WTC11 (cell line): ENCODE measurements around the gene TBC1D19. TPM values are rescaled to one million over a fixed set of nuclear protein-coding genes. Genes with fewer than 3 reads are reported as not detected.

Experiments used
- ATAC-seq: fragments of 200-7000 bp; cut with Tn5 transposase; 2 replicates; pipeline ENCODE4 v1.10.0; 2021; ENCODE audit warnings: mild to moderate bottlenecking, moderate library complexity
- CTCF ChIA-PET: fragments of 300-600 bp; sonication (Branson Sonifier 250); formaldehyde crosslinking; loops from one replicate; lab custom pipeline; 2021; ENCODE audit warnings: antibody characterized with exemption; lab: Charles Lee
- POLR2A ChIA-PET: fragments of 350-600 bp; sonication (Branson Sonifier 250); formaldehyde crosslinking; loops from one replicate; lab custom pipeline; 2021; ENCODE audit warnings: antibody characterized with exemption; lab: Charles Lee
- DNase-seq: peaks from one replicate; pipeline ENCODE4 v3.0.0; 2021; ENCODE audit warnings: low spot score
- H3K27ac Mint-ChIP-seq: 2 replicates; pipeline ENCODE4 v1.8.0; 2021; ENCODE audit warnings: mixed read lengths
- H3K27me3 Mint-ChIP-seq: 2 replicates; pipeline ENCODE4 v1.8.0; 2021; ENCODE audit warnings: low read depth, mild to moderate bottlenecking, moderate library complexity, mixed read lengths
- H3K36me3 Mint-ChIP-seq: 2 replicates; pipeline ENCODE4 v1.8.0; 2021; ENCODE audit warnings: mixed read lengths
- H3K4me1 Mint-ChIP-seq: 2 replicates; pipeline ENCODE4 v1.8.0; 2022; ENCODE audit warnings: mixed read lengths
- H3K4me3 Mint-ChIP-seq: 2 replicates; pipeline ENCODE4 v1.8.0; 2021; ENCODE audit warnings: mild to moderate bottlenecking, moderate library complexity, mixed read lengths
- H3K9me3 Mint-ChIP-seq: 2 replicates; pipeline ENCODE4 v1.8.0; 2021; ENCODE audit warnings: mixed read lengths
- E2F1 ChIP-seq: sonication (generic); formaldehyde crosslinking; IDR thresholded peaks from 2 replicates; pipeline ENCODE4 v1.8.0; 2022; ENCODE audit warnings: mild to moderate bottlenecking, missing genetic modification reagents
- ELF4 ChIP-seq: sonication (generic); formaldehyde crosslinking; IDR thresholded peaks from 2 replicates; pipeline ENCODE4 v1.8.1; 2022; ENCODE audit warnings: low read depth, mild to moderate bottlenecking, moderate library complexity, missing genetic modification reagents
- ESRRA ChIP-seq: sonication (generic); formaldehyde crosslinking; IDR thresholded peaks from 2 replicates; pipeline ENCODE4 v1.8.1; 2022; ENCODE audit warnings: mild to moderate bottlenecking, missing genetic modification reagents, borderline replicate concordance
- ETV6 ChIP-seq: sonication (generic); formaldehyde crosslinking; IDR thresholded peaks from 2 replicates; pipeline ENCODE4 v1.8.1; 2022; ENCODE audit warnings: mild to moderate bottlenecking, missing genetic modification reagents
- FOXP1 ChIP-seq: sonication (generic); formaldehyde crosslinking; IDR thresholded peaks from 2 replicates; pipeline ENCODE4 v1.8.0; 2022; ENCODE audit warnings: missing genetic modification reagents, mild to moderate bottlenecking, moderate library complexity, borderline replicate concordance
- IRF1 ChIP-seq: sonication (generic); formaldehyde crosslinking; IDR thresholded peaks from 2 replicates; pipeline ENCODE4 v1.8.0; 2023; ENCODE audit warnings: missing genetic modification reagents
- MXD4 ChIP-seq: fragments of 250-450 bp; sonication (Bioruptor Pico); IDR thresholded peaks from 2 replicates; pipeline ENCODE4 v1.8.0; 2021; ENCODE audit warnings: mild to moderate bottlenecking, moderate library complexity, borderline replicate concordance
- NR2C2 ChIP-seq: sonication (generic); formaldehyde crosslinking; IDR thresholded peaks from 2 replicates; pipeline ENCODE4 v1.8.0; 2022; ENCODE audit warnings: mild to moderate bottlenecking, missing genetic modification reagents
- NR3C1 ChIP-seq: sonication (generic); formaldehyde crosslinking; conservative IDR thresholded peaks from 2 replicates; pipeline ENCODE4 v1.8.1; 2023; ENCODE audit warnings: low read depth, mild to moderate bottlenecking, missing genetic modification reagents
- RORB ChIP-seq: fragments of 250-450 bp; sonication (Bioruptor Pico); IDR thresholded peaks from 2 replicates; pipeline ENCODE4 v1.9.0; 2021; ENCODE audit warnings: mild to moderate bottlenecking
- SMAD3 ChIP-seq: sonication (generic); formaldehyde crosslinking; IDR thresholded peaks from 2 replicates; pipeline ENCODE4 v1.8.0; 2022; ENCODE audit warnings: missing genetic modification reagents, mild to moderate bottlenecking, borderline replicate concordance
- SOX15 ChIP-seq: fragments of 250-450 bp; sonication (Bioruptor Pico); IDR thresholded peaks from 2 replicates; pipeline ENCODE4 v1.9.0; 2021; ENCODE audit warnings: mild to moderate bottlenecking
- SP1 ChIP-seq: sonication (generic); formaldehyde crosslinking; conservative IDR thresholded peaks from 2 replicates; pipeline ENCODE4 v1.8.1; 2022; ENCODE audit warnings: missing genetic modification reagents
- TCF7 ChIP-seq: sonication (generic); formaldehyde crosslinking; IDR thresholded peaks from 2 replicates; pipeline ENCODE4 v1.8.0; 2022; ENCODE audit warnings: mild to moderate bottlenecking, low read depth, missing genetic modification reagents, moderate library complexity
- TEAD4 ChIP-seq: sonication (generic); formaldehyde crosslinking; IDR thresholded peaks from 2 replicates; pipeline ENCODE4 v1.8.0; 2022; ENCODE audit warnings: mild to moderate bottlenecking, missing genetic modification reagents
- ZNF138 ChIP-seq: sonication (generic); formaldehyde crosslinking; conservative IDR thresholded peaks from 2 replicates; pipeline ENCODE4 v1.8.1; 2022; ENCODE audit warnings: mild to moderate bottlenecking, moderate library complexity, missing genetic modification reagents
- ZNF219 ChIP-seq: sonication (generic); formaldehyde crosslinking; IDR thresholded peaks from 2 replicates; pipeline ENCODE4 v1.8.0; 2023; ENCODE audit warnings: missing genetic modification reagents, mild to moderate bottlenecking, borderline replicate concordance
- total RNA-seq: library from RNA; stranded (reverse); gene quantifications from 3 replicates; pipeline ENCODE4 v1.2.3, GENCODE V29; 2021
- TF ChIP-seq, protein P1 (sequence below): sonication (generic); formaldehyde crosslinking; IDR thresholded peaks from 2 replicates; pipeline ENCODE4 v1.8.1; 2023; ENCODE audit warnings: mild to moderate bottlenecking, missing genetic modification reagents, moderate library complexity
- TF ChIP-seq, protein P2 (sequence below): sonication (generic); formaldehyde crosslinking; conservative IDR thresholded peaks from 2 replicates; pipeline ENCODE4 v1.8.1; 2022; ENCODE audit warnings: mild to moderate bottlenecking, missing genetic modification reagents
- TF ChIP-seq, protein P3 (sequence below): sonication (generic); formaldehyde crosslinking; IDR thresholded peaks from 2 replicates; pipeline ENCODE4 v1.8.1; 2022; ENCODE audit warnings: low read depth, mild to moderate bottlenecking, moderate library complexity, missing genetic modification reagents, borderline replicate concordance
- TF ChIP-seq, protein P4 (sequence below): sonication (generic); formaldehyde crosslinking; IDR thresholded peaks from 2 replicates; pipeline ENCODE4 v1.8.1; 2023; ENCODE audit warnings: mild to moderate bottlenecking, moderate library complexity, missing genetic modification reagents

Gene TBC1D19
- total RNA-seq, 1 experiment from 2014 or later, result 2.1 TPM

GRCh38 chr4:26594778-26595177 is 10.9 kb downstream of the TBC1D19 start:
- Mint-ChIP-seq H3K36me3 (no peaks in the 10 kb centered on the region), H3K27ac (no peak overlapping the region), H3K4me3 (no peak overlapping the region), H3K4me1 (peaks cover 3% of the 10 kb centered on the region), H3K27me3 (no peaks in the 10 kb centered on the region; the same call in 1 of the 2 replicates), H3K9me3 (peaks cover 4% of the 10 kb centered on the region; the same call in 1 of the 2 replicates)
- DNase-seq (no peak), ATAC-seq (no peak)
- ChIA-PET CTCF (no interaction called here), POLR2A (no interaction called here)
- no peak for TF ChIP-seq IRF1 (CRISPR knock-in tag)
- no peak for TF ChIP-seq ELF4 (CRISPR knock-in tag)
- no peak for TF ChIP-seq TEAD4 (CRISPR knock-in tag)
- no peak for TF ChIP-seq E2F1 (CRISPR knock-in tag)
- no peak for TF ChIP-seq TCF7 (CRISPR knock-in tag)
- no peak for TF ChIP-seq NR2C2 (CRISPR knock-in tag)
- no peak for TF ChIP-seq ESRRA (CRISPR knock-in tag)
- TF ChIP-seq, protein P1, sequence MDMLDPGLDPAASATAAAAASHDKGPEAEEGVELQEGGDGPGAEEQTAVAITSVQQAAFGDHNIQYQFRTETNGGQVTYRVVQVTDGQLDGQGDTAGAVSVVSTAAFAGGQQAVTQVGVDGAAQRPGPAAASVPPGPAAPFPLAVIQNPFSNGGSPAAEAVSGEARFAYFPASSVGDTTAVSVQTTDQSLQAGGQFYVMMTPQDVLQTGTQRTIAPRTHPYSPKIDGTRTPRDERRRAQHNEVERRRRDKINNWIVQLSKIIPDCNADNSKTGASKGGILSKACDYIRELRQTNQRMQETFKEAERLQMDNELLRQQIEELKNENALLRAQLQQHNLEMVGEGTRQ (CRISPR knock-in tag), result no peak
- no peak for TF ChIP-seq NR3C1 (CRISPR knock-in tag)
- no peak for TF ChIP-seq RORB (CRISPR knock-in tag)
- no peak for TF ChIP-seq SOX15 (CRISPR knock-in tag)
- no peak for TF ChIP-seq SMAD3 (CRISPR knock-in tag)

- H3K27ac Mint-ChIP-seq, result no peak overlapping the region
- no peaks in the 10 kb centered on the region for H3K36me3 Mint-ChIP-seq
- peaks cover 8% of the 10 kb centered on the region for H3K9me3 Mint-ChIP-seq
- no peak for ATAC-seq
- no peak for DNase-seq
- ChIA-PET CTCF (no interaction called here), POLR2A (interaction anchor here (0.6 kb wide), 1 partner anchor 1055 kb away, joined by 5 read pairs; no protein-coding TSS in a partner anchor)
- H3K4me1 Mint-ChIP-seq, result no peaks in the 10 kb centered on the region
- H3K4me3 Mint-ChIP-seq, result no peak overlapping the region
- no peaks in the 10 kb centered on the region for H3K27me3 Mint-ChIP-seq
- no peak for TF ChIP-seq ETV6 (CRISPR knock-in tag)
- TF ChIP-seq ZNF219 (CRISPR knock-in tag), result no peak
Observed at GRCh38 chr4:26596843-26597242, 13.0 kb downstream of the TBC1D19 start.

- ChIA-PET POLR2A (no interaction called here), CTCF (no interaction called here)
- no peak overlapping the region for H3K27ac Mint-ChIP-seq
- no peak for ATAC-seq
- no peak overlapping the region for H3K4me3 Mint-ChIP-seq
- TF ChIP-seq, protein P2, sequence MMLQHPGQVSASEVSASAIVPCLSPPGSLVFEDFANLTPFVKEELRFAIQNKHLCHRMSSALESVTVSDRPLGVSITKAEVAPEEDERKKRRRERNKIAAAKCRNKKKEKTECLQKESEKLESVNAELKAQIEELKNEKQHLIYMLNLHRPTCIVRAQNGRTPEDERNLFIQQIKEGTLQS (CRISPR knock-in tag), result no peak
- TF ChIP-seq, protein P3, sequence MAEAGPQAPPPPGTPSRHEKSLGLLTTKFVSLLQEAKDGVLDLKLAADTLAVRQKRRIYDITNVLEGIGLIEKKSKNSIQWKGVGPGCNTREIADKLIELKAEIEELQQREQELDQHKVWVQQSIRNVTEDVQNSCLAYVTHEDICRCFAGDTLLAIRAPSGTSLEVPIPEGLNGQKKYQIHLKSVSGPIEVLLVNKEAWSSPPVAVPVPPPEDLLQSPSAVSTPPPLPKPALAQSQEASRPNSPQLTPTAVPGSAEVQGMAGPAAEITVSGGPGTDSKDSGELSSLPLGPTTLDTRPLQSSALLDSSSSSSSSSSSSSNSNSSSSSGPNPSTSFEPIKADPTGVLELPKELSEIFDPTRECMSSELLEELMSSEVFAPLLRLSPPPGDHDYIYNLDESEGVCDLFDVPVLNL (CRISPR knock-in tag), result no peak
- TF ChIP-seq SP1 (CRISPR knock-in tag), result no peak
- TF ChIP-seq ETV6 (CRISPR knock-in tag), result no peak
- no peak for TF ChIP-seq FOXP1 (CRISPR knock-in tag)
- no peak for TF ChIP-seq ZNF138 (CRISPR knock-in tag)
- TF ChIP-seq MXD4 (CRISPR knock-in tag), result no peak
- TF ChIP-seq, protein P4, sequence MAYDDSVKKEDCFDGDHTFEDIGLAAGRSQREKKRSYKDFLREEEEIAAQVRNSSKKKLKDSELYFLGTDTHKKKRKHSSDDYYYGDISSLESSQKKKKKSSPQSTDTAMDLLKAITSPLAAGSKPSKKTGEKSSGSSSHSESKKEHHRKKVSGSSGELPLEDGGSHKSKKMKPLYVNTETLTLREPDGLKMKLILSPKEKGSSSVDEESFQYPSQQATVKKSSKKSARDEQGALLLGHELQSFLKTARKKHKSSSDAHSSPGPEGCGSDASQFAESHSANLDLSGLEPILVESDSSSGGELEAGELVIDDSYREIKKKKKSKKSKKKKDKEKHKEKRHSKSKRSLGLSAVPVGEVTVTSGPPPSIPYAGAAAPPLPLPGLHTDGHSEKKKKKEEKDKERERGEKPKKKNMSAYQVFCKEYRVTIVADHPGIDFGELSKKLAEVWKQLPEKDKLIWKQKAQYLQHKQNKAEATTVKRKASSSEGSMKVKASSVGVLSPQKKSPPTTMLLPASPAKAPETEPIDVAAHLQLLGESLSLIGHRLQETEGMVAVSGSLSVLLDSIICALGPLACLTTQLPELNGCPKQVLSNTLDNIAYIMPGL (CRISPR knock-in tag), result no peak
- no peak for TF ChIP-seq E2F1 (CRISPR knock-in tag)
- no peaks in the 10 kb centered on the region for H3K27me3 Mint-ChIP-seq
- DNase-seq, result no peak
- no peaks in the 10 kb centered on the region for H3K36me3 Mint-ChIP-seq
- no peaks in the 10 kb centered on the region for H3K4me1 Mint-ChIP-seq
- peaks cover 4% of the 10 kb centered on the region for H3K9me3 Mint-ChIP-seq
Observed at GRCh38 chr4:26601204-26601603, 17.3 kb downstream of the TBC1D19 start.
